Uterus (tissue), 4 donors: ENCODE results near the gene CDH4. TPM values are rescaled to one million over a fixed set of nuclear protein-coding genes. Genes with fewer than 3 reads are reported as not detected.

Experiments used
- DNase-seq, 2 donors: peaks; one replicate each; pipeline ENCODE4 v3.0.0-alpha.2; 2019 to 2020
- H3K27ac ChIP-seq, 2 donors: fragments of 200-600 bp; sonication (generic); 1 replicate in 1 of 2; 2 replicates in 1 of 2; pipeline ENCODE4 v1.5.1; 2016 to 2018
- H3K27me3 ChIP-seq, 2 donors: fragments of 200-600 bp; sonication (generic); one replicate each; pipeline ENCODE4 v1.5.1; 2018 to 2019; ENCODE audit warnings: control low read depth in 1 of 2
- H3K36me3 ChIP-seq, 2 donors: fragments of 200-600 bp; sonication (generic); one replicate each; pipeline ENCODE4 v1.5.1; 2019; ENCODE audit warnings: control low read depth in 1 of 2
- H3K4me1 ChIP-seq, 2 donors: fragments of 200-600 bp; sonication (generic); one replicate each; pipeline ENCODE4 v1.5.1; 2018 to 2019; ENCODE audit warnings: control low read depth in 1 of 2
- H3K4me3 ChIP-seq, 2 donors: fragments of 200-600 bp; sonication (generic); 1 replicate in 1 of 2; 2 replicates in 1 of 2; pipeline ENCODE4 v1.5.1; 2018 to 2019; ENCODE audit warnings: mild to moderate bottlenecking in 1 of 2
- H3K9me3 ChIP-seq, 2 donors: fragments of 200-600 bp; sonication (generic); one replicate each; pipeline ENCODE4 v1.5.1; 2019; ENCODE audit warnings: control low read depth in 1 of 2
- CTCF ChIP-seq, 4 experiments: fragments of 200-600 bp in 2 of 4; fragments of 450-650 bp in 2 of 4; sonication (generic) in 2 of 4; IDR thresholded peaks; one replicate each; pipeline ENCODE4 v1.5.1; 2016 to 2019; ENCODE audit warnings: antibody characterized with exemption in 4 of 4, mild to moderate bottlenecking in 2 of 4, moderate library complexity in 1 of 4
- POLR2A ChIP-seq, 2 donors: fragments of 450-650 bp; IDR thresholded peaks; one replicate each; pipeline ENCODE4 v1.6.1; 2016; ENCODE audit warnings: antibody characterized with exemption in 2 of 2, mild to moderate bottlenecking in 1 of 2, moderate library complexity in 1 of 2
- intact Hi-C: fragments of 100-400 bp; cut with DNase I; formaldehyde crosslinking; loops from one replicate; pipeline ENCODE4 v1.15.1; 2023; ENCODE audit warnings: low total_unique reads
- total RNA-seq, 4 donors: library from RNA; depleted of rRNA in 3 of 4; stranded (reverse); fragments of >200 nt in 3 of 4; gene quantifications; one replicate each; pipeline versions ENCODE4 v1.1.0 to v1.2.4, GENCODE V29; 2014 to 2023
- donor health status: DM: yes; HTN: yes; CAD: no.

The CDH4 gene
- total RNA-seq, 4 donors from 2014 or later = under 0.01 to 0.55 TPM; not detected in 2

GRCh38 chr20:61790116-61790827 is 538.2 kb downstream of the CDH4 start:
- no peaks in the 10 kb centered on the region for H3K4me1 ChIP-seq
- TF ChIP-seq CTCF (IDR thresholded peaks at IDR 0.05) (no peak), POLR2A (IDR thresholded peaks at IDR 0.05) (no peak)
- intact Hi-C loops = no loop called here

GRCh38 chr20:61791995-61792394 is 539.9 kb downstream of the CDH4 start:
- intact Hi-C loops = no loop called here
- Histone ChIP-seq H3K9me3 (no peaks in the 10 kb centered on the region), H3K27me3 (no peaks in the 10 kb centered on the region), H3K4me1 (no peaks in the 10 kb centered on the region), H3K27ac (no peak overlapping the region), H3K36me3 (no peaks in the 10 kb centered on the region), H3K4me3 (no peak overlapping the region)
- no peak for TF ChIP-seq CTCF (IDR thresholded peaks at IDR 0.05)
- no peak for TF ChIP-seq POLR2A (IDR thresholded peaks at IDR 0.05)
- DNase-seq = no peak

More at GRCh38 chr20:61790116-61790827, 538.2 kb downstream of the CDH4 start:
- no peaks in the 10 kb centered on the region for H3K9me3 ChIP-seq
- H3K36me3 ChIP-seq = no peaks in the 10 kb centered on the region
- no peak for DNase-seq
- no peak overlapping the region for H3K4me3 ChIP-seq
- no peaks in the 10 kb centered on the region for H3K27me3 ChIP-seq
- no peak overlapping the region for H3K27ac ChIP-seq

GRCh38 chr20:61795669-61796630 is 543.9 kb downstream of the CDH4 start:
- no peak overlapping the region for H3K27ac ChIP-seq
- H3K36me3 ChIP-seq = no peaks in the 10 kb centered on the region
- H3K4me1 ChIP-seq = no peaks in the 10 kb centered on the region
- no peaks in the 10 kb centered on the region for H3K9me3 ChIP-seq
- H3K4me3 ChIP-seq = no peak overlapping the region
- DNase-seq = no peak
- intact Hi-C loops = no loop called here
- no peak for TF ChIP-seq POLR2A (IDR thresholded peaks at IDR 0.05)
- no peak for TF ChIP-seq CTCF (IDR thresholded peaks at IDR 0.05)
- peaks cover 0 to 3% of the 10 kb centered on the region in 2 donors for H3K27me3 ChIP-seq

GRCh38 chr20:61796738-61797137 is 544.7 kb downstream of the CDH4 start:
- no peak for DNase-seq
- Histone ChIP-seq H3K27ac (no peak overlapping the region), H3K27me3 (peaks cover 0 to 10% of the 10 kb centered on the region in 2 donors), H3K4me1 (no peaks in the 10 kb centered on the region), H3K9me3 (no peaks in the 10 kb centered on the region), H3K4me3 (no peak overlapping the region), H3K36me3 (no peaks in the 10 kb centered on the region)
- intact Hi-C loops = no loop called here
- TF ChIP-seq CTCF (IDR thresholded peaks at IDR 0.05) (no peak), POLR2A (IDR thresholded peaks at IDR 0.05) (no peak)

- Histone ChIP-seq H3K36me3 (no peaks in the 10 kb centered on the region), H3K9me3 (no peaks in the 10 kb centered on the region), H3K4me3 (no peak overlapping the region), H3K27me3 (peaks cover 0 to 10% of the 10 kb centered on the region in 2 donors), H3K27ac (no peak overlapping the region), H3K4me1 (no peaks in the 10 kb centered on the region)
- TF ChIP-seq CTCF (IDR thresholded peaks at IDR 0.05) (no peak), POLR2A (IDR thresholded peaks at IDR 0.05) (no peak)
- intact Hi-C loops = no loop called here
- no peak for DNase-seq
Observed at GRCh38 chr20:61797200-61797599, 545.1 kb downstream of the CDH4 start.
